ENCODE data around the gene PRKD2.
"Not testable (repeated sequence)": the region's sequence is repeated elsewhere in the genome, so short reads cannot be mapped to it uniquely, and the experiment has no call there.

PRKD2 gene

DNA sequence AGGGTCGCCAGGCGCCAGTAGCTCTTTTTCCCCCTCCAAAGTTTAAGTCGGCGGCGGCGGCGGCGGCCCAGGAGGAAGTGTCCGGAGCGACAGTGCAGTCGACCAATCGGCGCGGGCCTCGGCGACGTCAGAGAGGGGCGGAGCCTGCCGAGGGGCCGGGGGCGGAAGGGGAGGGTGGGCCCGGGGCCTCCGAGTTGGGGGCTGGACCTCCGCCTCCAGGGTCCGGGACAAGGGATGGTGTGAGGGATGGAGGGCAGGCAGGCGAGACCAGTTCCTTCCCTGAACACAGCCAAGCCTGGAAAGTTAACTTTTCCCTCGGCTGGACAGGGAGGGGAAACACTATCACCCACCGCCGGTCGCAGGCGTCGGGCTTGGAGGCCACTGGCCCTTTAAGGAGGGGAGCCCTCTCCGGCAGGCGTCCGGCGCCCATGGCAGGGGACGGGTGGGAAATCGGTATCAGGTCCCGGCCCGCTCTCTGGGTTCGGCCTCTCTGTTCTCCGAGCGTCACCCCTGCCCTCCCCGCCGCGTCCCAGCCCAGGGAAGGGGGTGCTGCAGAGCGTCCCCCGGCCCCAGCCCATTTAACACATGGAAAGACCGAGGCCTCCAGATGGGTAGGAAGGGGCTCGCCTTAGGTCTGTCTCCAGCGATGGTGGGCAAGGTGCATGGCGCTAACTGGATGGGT, at the start of gene PRKD2:
Gene PRKD2 (minus strand): TSS at position 81 of the 682 bp plus-strand sequence. CDS start 744 bp downstream, outside the sequence.
- TF ChIP-seq, protein P1, sequence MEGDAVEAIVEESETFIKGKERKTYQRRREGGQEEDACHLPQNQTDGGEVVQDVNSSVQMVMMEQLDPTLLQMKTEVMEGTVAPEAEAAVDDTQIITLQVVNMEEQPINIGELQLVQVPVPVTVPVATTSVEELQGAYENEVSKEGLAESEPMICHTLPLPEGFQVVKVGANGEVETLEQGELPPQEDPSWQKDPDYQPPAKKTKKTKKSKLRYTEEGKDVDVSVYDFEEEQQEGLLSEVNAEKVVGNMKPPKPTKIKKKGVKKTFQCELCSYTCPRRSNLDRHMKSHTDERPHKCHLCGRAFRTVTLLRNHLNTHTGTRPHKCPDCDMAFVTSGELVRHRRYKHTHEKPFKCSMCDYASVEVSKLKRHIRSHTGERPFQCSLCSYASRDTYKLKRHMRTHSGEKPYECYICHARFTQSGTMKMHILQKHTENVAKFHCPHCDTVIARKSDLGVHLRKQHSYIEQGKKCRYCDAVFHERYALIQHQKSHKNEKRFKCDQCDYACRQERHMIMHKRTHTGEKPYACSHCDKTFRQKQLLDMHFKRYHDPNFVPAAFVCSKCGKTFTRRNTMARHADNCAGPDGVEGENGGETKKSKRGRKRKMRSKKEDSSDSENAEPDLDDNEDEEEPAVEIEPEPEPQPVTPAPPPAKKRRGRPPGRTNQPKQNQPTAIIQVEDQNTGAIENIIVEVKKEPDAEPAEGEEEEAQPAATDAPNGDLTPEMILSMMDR (conservative IDR thresholded peaks at IDR 0.05; ENCODE audit: control insufficient read depth, insufficient read depth, low read depth, low read length): no peak
- peak within 1 kb of the TSS; percentile 80 for H3K4me3 ChIP-seq (ENCODE audit: control insufficient read depth, low read depth, low read length)
- DNase-seq (ENCODE audit: low read depth): peak; percentile 66

DNA sequence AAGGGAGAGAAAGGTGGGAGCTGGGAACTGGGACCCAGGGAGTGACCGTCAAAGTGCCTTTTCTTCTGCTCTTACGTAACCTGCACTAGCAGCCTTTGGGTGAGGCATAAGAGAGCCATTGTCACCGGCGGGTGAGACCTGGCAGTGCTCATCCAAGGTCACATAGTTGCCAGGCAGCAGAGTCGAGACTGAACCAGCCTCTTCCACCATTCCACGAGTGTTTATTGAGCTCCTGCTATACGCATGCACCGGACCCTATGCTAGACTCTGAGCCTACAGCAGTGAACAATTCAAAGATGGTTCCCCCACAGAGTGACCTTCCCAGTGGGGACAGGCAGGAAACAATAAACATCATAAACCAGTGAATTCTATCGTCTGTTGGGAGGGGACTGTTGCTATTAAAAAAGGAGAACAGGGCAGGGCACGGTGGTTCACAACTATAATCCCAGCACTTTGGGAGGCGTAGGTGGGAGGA, 47.9 kb upstream of the PRKD2 start:
- no peak for DNase-seq (ENCODE audit: low read depth)
- TF ChIP-seq, protein P1 (conservative IDR thresholded peaks at IDR 0.05; ENCODE audit: control insufficient read depth, insufficient read depth, low read depth, low read length): no peak
- H3K4me3 ChIP-seq (ENCODE audit: control insufficient read depth, low read depth, low read length): no peak overlapping the region

DNA sequence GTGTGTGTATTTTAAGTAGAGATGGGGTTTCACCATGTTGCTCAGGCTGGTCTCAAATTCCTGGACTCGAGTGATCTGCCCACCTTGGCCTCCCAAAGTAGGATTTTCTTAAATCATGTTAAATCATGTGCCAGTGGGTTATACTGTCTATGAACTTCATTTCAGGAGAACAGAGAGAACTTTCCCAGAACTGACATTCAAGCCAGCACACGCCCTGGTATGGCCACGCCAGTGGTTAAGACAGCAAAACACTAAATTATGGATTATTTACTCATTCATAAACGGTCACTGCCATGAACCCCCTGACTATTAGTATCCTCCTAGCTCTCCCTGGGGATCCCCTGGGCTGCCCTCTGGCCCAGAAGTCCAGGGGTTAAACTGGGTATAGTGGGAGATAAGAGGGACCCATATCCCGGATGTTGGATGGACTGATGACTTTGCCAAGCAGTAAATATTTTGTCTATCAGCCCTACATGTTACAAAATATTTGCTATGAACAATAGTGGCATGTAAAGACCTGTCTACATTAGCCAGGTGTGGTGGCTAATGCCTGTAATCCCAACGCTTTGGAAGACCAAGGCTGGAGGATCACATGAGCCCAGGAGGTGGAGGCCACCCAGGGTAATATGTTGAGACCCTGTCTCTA, 45.5 kb upstream of the PRKD2 start:
- DNase-seq (ENCODE audit: low read depth): no peak
- no peak overlapping the region for H3K4me3 ChIP-seq (ENCODE audit: control insufficient read depth, low read depth, low read length)
- TF ChIP-seq, protein P1 (conservative IDR thresholded peaks at IDR 0.05; ENCODE audit: control insufficient read depth, insufficient read depth, low read depth, low read length): no peak

DNA sequence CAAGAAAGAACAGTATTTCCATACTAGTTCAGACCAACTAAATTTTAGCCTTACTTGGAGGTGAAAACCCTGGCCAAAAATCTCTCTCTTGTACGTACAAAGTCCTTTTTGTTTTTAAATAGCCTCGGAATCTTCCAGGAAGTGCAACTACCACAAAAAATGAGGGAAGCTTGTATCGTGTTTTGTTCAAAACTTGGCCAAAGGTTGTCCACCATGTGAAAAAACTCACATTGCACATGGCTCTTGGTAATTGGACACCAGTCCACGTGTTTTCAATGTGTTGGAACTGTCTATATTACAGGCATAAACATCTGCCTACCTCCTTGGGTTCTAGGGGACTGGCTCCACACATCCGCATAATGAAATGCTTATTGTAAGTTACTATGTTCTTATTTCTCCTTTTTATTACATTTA, 44.5 kb upstream of the PRKD2 start:
- TF ChIP-seq, protein P1 (conservative IDR thresholded peaks at IDR 0.05; ENCODE audit: control insufficient read depth, insufficient read depth, low read depth, low read length): no peak
- H3K4me3 ChIP-seq (ENCODE audit: control insufficient read depth, low read depth, low read length): no peak overlapping the region
- DNase-seq (ENCODE audit: low read depth): peak; percentile 89

DNA sequence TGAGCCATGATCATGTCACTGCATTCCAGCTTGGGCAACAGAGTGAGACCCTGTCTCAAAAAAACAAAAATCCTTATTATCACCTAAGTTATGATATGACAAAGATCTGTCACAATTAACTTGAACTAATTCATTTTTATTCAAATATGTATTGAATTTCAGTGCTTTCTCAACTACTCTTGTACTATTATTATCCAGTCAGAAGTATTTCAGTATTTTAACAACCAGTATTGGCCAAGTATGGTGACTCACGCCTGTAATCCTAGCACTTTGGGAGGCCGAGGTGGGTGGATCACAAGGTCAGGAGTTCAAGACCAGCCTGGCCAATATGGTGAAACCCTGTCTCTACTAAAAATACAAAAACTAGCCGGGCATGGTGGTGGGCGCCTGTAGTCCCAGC, 44.0 kb upstream of the PRKD2 start:
- DNase-seq (ENCODE audit: low read depth): peak; percentile 70
- H3K4me3 ChIP-seq (ENCODE audit: control insufficient read depth, low read depth, low read length): not testable (repeated sequence)

DNA sequence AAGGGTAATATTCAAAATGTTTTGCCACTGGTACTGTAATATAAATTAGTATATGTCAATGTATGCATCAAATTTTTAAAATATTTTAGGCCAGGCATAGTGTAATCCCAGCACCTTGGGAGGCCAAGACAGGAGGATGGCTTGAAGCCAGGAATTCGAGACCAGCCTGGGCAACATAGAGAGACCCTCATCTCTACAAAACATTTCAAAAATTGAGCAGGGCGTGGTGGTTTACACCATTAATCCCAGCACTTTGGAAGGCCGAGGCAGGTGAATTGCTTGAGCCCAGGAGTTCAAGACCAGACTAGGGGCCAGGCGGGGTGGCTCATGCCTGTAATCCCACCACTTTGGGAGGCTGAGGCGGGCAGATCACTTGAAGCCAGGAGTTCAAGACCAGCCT, 43.4 kb upstream of the PRKD2 start:
- H3K4me3 ChIP-seq (ENCODE audit: control insufficient read depth, low read depth, low read length): no peak overlapping the region
- DNase-seq (ENCODE audit: low read depth): no peak
- TF ChIP-seq, protein P1 (conservative IDR thresholded peaks at IDR 0.05; ENCODE audit: control insufficient read depth, insufficient read depth, low read depth, low read length): no peak

DNA sequence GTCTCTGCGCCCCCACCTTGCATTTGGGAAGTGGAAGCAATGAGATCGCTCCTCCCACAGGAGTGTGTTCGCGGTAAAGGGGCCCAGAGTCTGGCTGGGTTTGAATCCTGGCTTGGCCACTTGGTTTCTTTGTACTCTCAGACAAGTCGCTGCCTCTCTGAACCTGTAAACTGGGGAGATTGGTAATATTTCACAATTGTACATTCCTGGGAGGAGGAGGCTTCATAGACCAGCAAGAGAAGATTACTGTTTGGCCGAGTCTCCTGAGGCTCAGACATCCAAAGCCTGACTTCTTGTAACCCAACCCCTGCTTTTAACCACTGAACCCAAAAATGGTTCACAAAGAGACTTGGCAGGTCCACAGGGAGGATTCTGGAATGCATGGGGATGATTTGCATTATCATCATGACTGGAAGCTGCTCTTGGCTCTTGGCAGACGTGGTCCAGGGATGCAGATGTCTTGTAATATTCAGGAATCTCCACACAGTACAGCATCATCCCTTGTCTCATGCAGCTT, 43.0 kb upstream of the PRKD2 start:
- DNase-seq (ENCODE audit: low read depth): peak; percentile 99
- no peak overlapping the region for H3K4me3 ChIP-seq (ENCODE audit: control insufficient read depth, low read depth, low read length)
- TF ChIP-seq, protein P1 (conservative IDR thresholded peaks at IDR 0.05; ENCODE audit: control insufficient read depth, insufficient read depth, low read depth, low read length): no peak

All from fibroblast of mammary gland (primary cell).